Common myeloid progenitor, CD34-positive (primary cell): ENCODE results near the gene PEX19.

Experiments
- CTCF ChIA-PET: fragments of 350-600 bp; sonication (Branson Sonifier 250); formaldehyde crosslinking; loops from one replicate; lab custom pipeline; 2021; ENCODE audit warnings: antibody characterized with exemption; lab: Charles Lee
- POLR2A ChIA-PET: fragments of 350-600 bp; sonication (Branson Sonifier 250); formaldehyde crosslinking; loops from one replicate; lab custom pipeline; 2021; ENCODE audit warnings: antibody characterized with exemption; lab: Charles Lee
- DNase-seq, 3 donors: peaks; one replicate each; pipeline versions ENCODE4 v3.0.0 to v3.0.0-alpha.2; 2013
- H3K27ac ChIP-seq, 2 experiments: 1 replicate in 1 of 2; 2 replicates in 1 of 2; pipeline ENCODE4 v1.7.0; 2013; ENCODE audit warnings: inconsistent platforms in 2 of 2, low read length in 2 of 2, mild to moderate bottlenecking in 2 of 2, low read depth in 1 of 2, moderate library complexity in 1 of 2; ENCODE audit not compliant: severe bottlenecking in 2 of 2, insufficient read depth in 1 of 2, poor library complexity in 1 of 2
- H3K27me3 ChIP-seq, 5 experiments: replicated peaks in 2 of 5; 1 replicate in 3 of 5; 2 replicates in 2 of 5; pipeline versions ENCODE4 v1.6.1 to v1.7.0; 2013; ENCODE audit warnings: low read length in 4 of 5, mild to moderate bottlenecking in 2 of 5, moderate library complexity in 2 of 5, inconsistent platforms in 1 of 5; ENCODE audit not compliant: insufficient read depth in 5 of 5, control insufficient read depth in 4 of 5
- H3K36me3 ChIP-seq, 4 experiments: 1 replicate in 2 of 4; 2 replicates in 2 of 4; pipeline versions ENCODE4 v1.6.1 to v1.7.0; 2013; ENCODE audit warnings: low read length in 3 of 4, control low read depth in 1 of 4, mild to moderate bottlenecking in 1 of 4; ENCODE audit not compliant: control insufficient read depth in 4 of 4, insufficient read depth in 4 of 4
- H3K4me1 ChIP-seq, 4 experiments: 1 replicate in 3 of 4; 2 replicates in 1 of 4; pipeline versions ENCODE4 v1.6.1 to v1.7.1; 2013; ENCODE audit warnings: low read length in 3 of 4, mild to moderate bottlenecking in 3 of 4, control low read depth in 1 of 4, inconsistent platforms in 1 of 4, moderate library complexity in 1 of 4; ENCODE audit not compliant: control insufficient read depth in 4 of 4, insufficient read depth in 4 of 4; ENCODE audit errors: control extremely low read depth in 1 of 4
- H3K4me3 ChIP-seq, 7 experiments: 1 replicate in 4 of 7; 2 replicates in 3 of 7; pipeline versions ENCODE4 v1.5.1 to v1.7.0; 2013; ENCODE audit warnings: mild to moderate bottlenecking in 7 of 7, low read length in 6 of 7, moderate library complexity in 6 of 7, inconsistent platforms in 2 of 7, low read depth in 2 of 7, control low read depth in 1 of 7; ENCODE audit not compliant: insufficient read depth in 4 of 7, control insufficient read depth in 1 of 7; ENCODE audit errors: extremely low read depth in 1 of 7
- H3K9me3 ChIP-seq, 5 experiments: 1 replicate in 4 of 5; 2 replicates in 1 of 5; pipeline versions ENCODE4 v1.6.1 to v1.7.1; 2013; ENCODE audit warnings: low read length in 4 of 5, mild to moderate bottlenecking in 2 of 5, inconsistent platforms in 1 of 5, low read depth in 1 of 5, moderate library complexity in 1 of 5; ENCODE audit not compliant: control insufficient read depth in 4 of 5, insufficient read depth in 2 of 5; ENCODE audit errors: control extremely low read depth in 1 of 5
- WGBS: methylation state at CpG from one replicate; pipeline ENCODE4 v1.1.5; 2013; ENCODE audit not compliant: insufficient coverage; 5-methylcytosine and 5-hydroxymethylcytosine counted together

PEX19 gene

DNA sequence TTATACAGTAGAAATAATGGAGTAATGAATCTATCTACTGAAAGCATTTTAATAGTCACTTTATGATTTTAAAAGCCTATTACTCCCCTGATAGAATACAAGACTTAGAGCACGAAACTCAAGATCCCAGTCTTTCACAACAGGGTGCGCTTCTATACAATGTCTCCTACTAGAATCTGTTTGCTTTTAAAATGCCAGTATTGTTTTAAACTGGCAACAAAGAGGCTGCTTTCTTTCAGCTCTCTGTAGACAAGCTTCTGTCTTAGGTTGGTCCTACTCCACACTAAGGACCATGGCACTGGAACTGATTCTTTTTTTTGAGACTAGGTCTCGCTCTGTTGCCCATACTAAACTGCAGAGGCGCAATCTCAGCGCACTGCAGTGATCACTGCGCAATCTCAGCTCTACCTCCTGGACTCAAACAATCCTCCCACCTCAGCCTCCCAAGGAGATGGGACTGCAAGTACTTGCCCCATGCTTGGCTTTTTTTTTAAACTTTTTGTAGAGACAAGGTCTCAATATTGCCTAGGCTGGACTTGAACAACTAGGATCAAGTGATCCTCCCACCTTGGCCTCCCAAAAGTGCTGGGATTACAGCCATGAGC is 27.4 kb downstream of the PEX19 start:
- Histone ChIP-seq H3K9me3 (no peaks in the 10 kb centered on the region), H3K36me3 (peaks cover 5 to 14% (median 10%) of the 10 kb centered on the region in 4 experiments), H3K4me1 (peaks cover 8 to 37% (median 15%) of the 10 kb centered on the region in 4 experiments), H3K27me3 (no peaks in the 10 kb centered on the region), H3K4me3 (no peak overlapping the region), H3K27ac (no peak overlapping the region)
- 98% methylated on average over 6 of the region's 6 CpGs for WGBS
- ChIA-PET CTCF (interaction anchor here (0.9 to 2.6 kb wide), 4 partner anchors 34 to 363 kb away, joined by 3 to 10 read pairs (median 4); no protein-coding TSS in a partner anchor), POLR2A (interaction anchor here (1.0 kb wide), 1 partner anchor 149 kb away, joined by 3 read pairs; no protein-coding TSS in a partner anchor)
- no peak for DNase-seq

DNA sequence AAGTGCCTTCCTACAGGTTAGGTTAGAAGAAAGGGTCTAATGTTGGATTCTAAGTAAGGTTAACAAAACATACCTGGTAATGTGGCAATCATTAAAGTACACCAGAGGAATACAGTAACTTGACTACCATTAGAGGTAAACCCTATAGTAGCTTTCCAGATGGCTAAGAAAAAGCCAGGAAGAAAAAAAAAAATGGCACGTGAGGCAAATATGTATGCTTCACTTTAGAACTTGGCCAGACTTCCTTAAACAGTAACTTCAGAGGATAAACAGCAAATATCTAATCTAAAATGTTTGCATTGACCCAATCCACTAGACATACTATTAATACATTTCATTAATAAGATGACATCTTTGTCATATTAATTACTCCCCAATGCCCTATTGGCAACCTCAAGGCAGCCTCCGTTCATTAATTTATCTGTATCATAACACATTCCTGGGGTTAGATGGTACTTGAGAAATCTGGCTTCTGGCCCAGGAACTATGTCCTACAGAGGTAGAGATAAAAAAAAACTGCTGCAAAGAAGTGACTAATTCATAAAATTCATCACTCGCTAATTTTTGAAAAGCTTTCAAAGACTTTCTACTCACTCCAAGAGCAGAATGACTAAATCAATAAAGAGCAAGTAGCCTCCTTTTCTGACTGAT is 28.4 kb downstream of the PEX19 start:
- ChIA-PET POLR2A (no interaction called here), CTCF (interaction anchor here (0.9 to 2.6 kb wide), 2 partner anchors 155 to 362 kb away, joined by 3 to 10 read pairs; no protein-coding TSS in a partner anchor)
- Histone ChIP-seq H3K27ac (peak overlapping the region in 1 of 2 experiments; percentile 38), H3K4me3 (no peak overlapping the region), H3K9me3 (no peaks in the 10 kb centered on the region), H3K4me1 (peaks cover 8 to 36% (median 15%) of the 10 kb centered on the region in 4 experiments), H3K27me3 (no peaks in the 10 kb centered on the region), H3K36me3 (peaks cover 5 to 17% (median 11%) of the 10 kb centered on the region in 4 experiments)
- DNase-seq = peak; percentile 18 to 71 (median 54)
- no CpG with 5 or more reads among the region's 3 CpGs for WGBS

DNA sequence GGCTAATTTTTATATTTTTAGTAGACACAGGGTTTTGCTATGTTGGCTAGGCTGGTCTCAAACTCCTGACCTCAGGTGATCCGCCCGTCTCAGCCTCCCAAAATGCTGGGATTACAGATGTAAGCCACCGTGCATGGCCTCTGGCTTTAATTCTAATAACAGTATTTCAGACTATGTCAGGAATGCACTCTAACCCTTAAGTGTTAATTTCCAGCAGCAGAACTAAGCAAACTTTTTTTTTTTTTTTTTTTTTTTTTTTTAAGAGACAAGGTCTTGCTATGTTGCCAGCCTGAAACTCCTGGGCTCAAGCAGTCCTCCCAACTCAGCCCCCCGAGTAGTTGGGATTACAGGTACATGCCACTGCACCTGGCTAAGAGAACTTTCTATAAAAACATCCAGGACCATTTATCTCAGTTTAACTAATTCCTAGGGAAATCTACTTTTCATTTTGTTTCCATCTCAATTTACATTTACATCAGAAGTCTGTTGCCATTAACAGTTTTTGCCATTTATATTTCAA is 29.1 kb downstream of the PEX19 start:
- Histone ChIP-seq H3K27ac (peak overlapping the region in 1 of 2 experiments; percentile 38), H3K4me1 (peaks cover 4 to 31% (median 9%) of the 10 kb centered on the region in 4 experiments), H3K9me3 (no peaks in the 10 kb centered on the region), H3K4me3 (no peak overlapping the region), H3K36me3 (peaks cover 5 to 23% (median 14%) of the 10 kb centered on the region in 4 experiments), H3K27me3 (no peaks in the 10 kb centered on the region)
- DNase-seq = no peak
- WGBS = 100% methylated on average over 4 of the region's 4 CpGs
- POLR2A ChIA-PET = no interaction called here
- CTCF ChIA-PET = interaction anchor here (1.1 kb wide), 1 partner anchor 32 kb away, joined by 3 read pairs; no protein-coding TSS in a partner anchor

DNA sequence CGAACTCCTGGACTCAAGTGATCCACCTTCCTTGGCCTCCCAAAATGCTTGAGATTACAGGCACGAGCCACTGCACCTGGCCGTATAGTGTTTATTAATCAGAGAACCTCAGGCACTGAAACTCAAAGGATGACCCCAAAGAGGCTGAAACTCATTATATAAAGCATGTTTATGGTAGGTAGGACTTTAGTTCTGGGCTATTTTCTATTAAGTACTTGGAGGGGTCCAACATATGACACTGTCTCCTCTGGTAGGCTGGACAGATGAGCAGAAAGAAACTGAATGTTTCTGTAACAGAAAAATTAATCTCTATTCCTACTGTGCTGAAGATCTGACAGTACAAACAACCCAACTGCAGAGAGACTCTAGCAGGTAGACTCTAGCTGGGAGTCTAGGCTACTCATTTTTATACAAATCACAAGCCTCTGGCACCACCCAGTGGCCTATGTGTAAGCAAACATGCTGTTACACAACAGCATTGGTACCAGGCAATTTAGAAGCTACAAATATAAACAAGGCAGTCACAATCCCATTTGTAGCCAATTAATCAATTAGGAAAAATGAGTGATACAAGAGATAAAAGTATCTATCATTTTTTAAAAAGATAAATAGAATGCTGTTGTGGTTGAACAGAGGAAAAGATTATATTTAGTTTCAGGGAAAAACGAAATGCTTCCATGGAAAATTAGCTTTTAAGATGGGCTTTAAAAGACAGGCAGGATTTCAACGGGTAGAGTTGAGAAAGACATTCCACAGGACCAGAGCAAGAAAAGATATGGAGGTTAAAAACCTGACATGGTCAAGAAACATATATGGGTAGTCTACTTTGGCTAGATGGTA is 33.0 kb downstream of the PEX19 start:
- WGBS = 93% methylated on average over 5 of the region's 5 CpGs
- peaks cover 5 to 17% (median 12%) of the 10 kb centered on the region in 4 experiments for H3K36me3 ChIP-seq

DNA sequence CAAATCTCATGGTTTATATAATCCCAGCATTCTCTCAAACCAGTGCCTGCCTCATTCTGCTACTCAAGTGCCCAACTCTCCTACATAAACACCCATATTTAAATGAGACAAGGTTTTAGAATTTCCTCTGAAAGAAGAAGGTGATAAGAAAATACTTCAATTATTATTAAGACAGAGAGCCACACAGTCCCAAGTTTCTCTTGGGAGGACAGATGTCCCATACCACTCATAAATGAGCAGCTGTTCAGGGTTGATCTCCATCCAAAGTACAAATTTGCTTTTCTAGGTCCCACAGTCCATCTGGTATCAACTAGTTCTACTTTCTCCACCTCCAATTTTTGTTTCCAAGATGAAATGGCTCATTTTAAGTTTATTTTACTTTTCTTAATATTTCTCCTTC is 33.9 kb downstream of the PEX19 start:
- no peak overlapping the region for H3K27ac ChIP-seq
- H3K9me3 ChIP-seq = no peaks in the 10 kb centered on the region
- POLR2A ChIA-PET = no interaction called here
- no peak for DNase-seq
- H3K4me1 ChIP-seq = no peaks in the 10 kb centered on the region
- no peaks in the 10 kb centered on the region for H3K27me3 ChIP-seq
- H3K36me3 ChIP-seq = peaks cover 5 to 22% (median 11%) of the 10 kb centered on the region in 4 experiments
- CTCF ChIA-PET = interaction anchor here (1.0 to 8.6 kb wide), 21 partner anchors 10 to 221 kb away, joined by 3 to 101 read pairs (median 12); partner anchors contain the start of genes CASQ1 and DCAF8
- no peak overlapping the region for H3K4me3 ChIP-seq

More for the DNA sequence above, 33.0 kb downstream of the PEX19 start:
- H3K4me1 ChIP-seq = peaks cover 0 to 8% (median 0%) of the 10 kb centered on the region in 4 experiments
- H3K9me3 ChIP-seq = no peaks in the 10 kb centered on the region
- H3K27me3 ChIP-seq = no peaks in the 10 kb centered on the region
- DNase-seq = peak; percentile 74 to 87 (median 84)
- POLR2A ChIA-PET = interaction anchor here (1.1 to 1.4 kb wide), 3 partner anchors 9 to 61 kb away, joined by 3 to 5 read pairs (median 3); partner anchors contain the start of gene DCAF8
- H3K27ac ChIP-seq = peak overlapping the region; percentile 36 to 51
- CTCF ChIA-PET = interaction anchor here (0.7 to 8.6 kb wide), 41 partner anchors 9 to 222 kb away, joined by 3 to 101 read pairs (median 5); partner anchors contain the start of genes CASQ1, DCAF8 and IGSF8
- H3K4me3 ChIP-seq = no peak overlapping the region

DNA sequence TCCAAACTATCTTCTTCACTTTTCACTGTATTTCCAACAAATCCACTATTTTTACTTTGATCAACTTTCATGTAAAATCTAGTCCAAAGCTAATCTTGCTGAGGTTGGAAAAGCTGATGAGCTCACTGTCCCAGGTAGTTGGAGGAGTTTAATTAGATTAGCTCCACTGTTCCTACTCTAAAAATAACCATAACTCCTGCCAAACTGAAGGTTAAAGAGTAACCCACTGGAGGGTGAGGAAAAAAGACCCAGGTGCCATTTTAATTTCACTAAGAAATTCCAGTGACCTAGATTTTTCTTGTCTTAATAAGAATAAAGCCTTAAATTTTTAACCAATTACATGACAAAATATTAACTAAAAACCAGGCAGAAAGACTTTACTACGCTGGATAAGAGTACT is 37.9 kb downstream of the PEX19 start:
- no peak overlapping the region for H3K4me3 ChIP-seq
- no peaks in the 10 kb centered on the region for H3K27me3 ChIP-seq
- H3K4me1 ChIP-seq = no peaks in the 10 kb centered on the region
- 100% methylated on average over 1 of the region's 1 CpG for whole genome bisulfite sequencing
- H3K9me3 ChIP-seq = no peaks in the 10 kb centered on the region
- no peak for DNase-seq
- CTCF ChIA-PET = interaction anchor here (2.1 to 8.6 kb wide), 2 partner anchors 9 to 19 kb away, joined by 10 to 101 read pairs; no protein-coding TSS in a partner anchor
- peaks cover 3 to 39% (median 16%) of the 10 kb centered on the region in 4 experiments for H3K36me3 ChIP-seq
- H3K27ac ChIP-seq = no peak overlapping the region
- POLR2A ChIA-PET = no interaction called here
